ENCODE data around the gene HCRTR1. TPM values are rescaled to one million over a fixed set of nuclear protein-coding genes. Genes with fewer than 3 reads are reported as not detected.

The HCRTR1 gene
- total RNA-seq, 1 donor from 2014 or later = not detected

- TF ChIP-seq CTCF (IDR thresholded peaks at IDR 0.05; ENCODE audit: partially characterized antibody, unreplicated experiment) = no peak
- no peak overlapping the region for H3K27ac Mint-ChIP-seq (ENCODE audit: unreplicated experiment)
- peaks cover 3% of the 10 kb centered on the region for H3K9me3 Mint-ChIP-seq (ENCODE audit: unreplicated experiment)
- H3K4me1 Mint-ChIP-seq (ENCODE audit: low read depth, unreplicated experiment) = peaks cover 8% of the 10 kb centered on the region
- no peak overlapping the region for H3K4me3 Mint-ChIP-seq (ENCODE audit: unreplicated experiment)
- no peak for DNase-seq
- H3K36me3 Mint-ChIP-seq (ENCODE audit: unreplicated experiment) = no peaks in the 10 kb centered on the region
- H3K27me3 Mint-ChIP-seq (ENCODE audit: unreplicated experiment) = no peaks in the 10 kb centered on the region
Observed at GRCh38 chr1:31570228-31570627, 47.3 kb upstream of the HCRTR1 start.

GRCh38 chr1:31570906-31571305 lies 46.6 kb upstream of the HCRTR1 start:
- H3K9me3 Mint-ChIP-seq (ENCODE audit: unreplicated experiment) = peaks cover 3% of the 10 kb centered on the region

GRCh38 chr1:31571340-31572295 lies 45.9 kb upstream of the HCRTR1 start:
- no peaks in the 10 kb centered on the region for H3K27me3 Mint-ChIP-seq (ENCODE audit: unreplicated experiment)
- DNase-seq = no peak
- TF ChIP-seq CTCF (IDR thresholded peaks at IDR 0.05; ENCODE audit: partially characterized antibody, unreplicated experiment) = no peak

More at GRCh38 chr1:31570906-31571305, 46.6 kb upstream of the HCRTR1 start:
- H3K36me3 Mint-ChIP-seq (ENCODE audit: unreplicated experiment) = no peaks in the 10 kb centered on the region
- H3K4me3 Mint-ChIP-seq (ENCODE audit: unreplicated experiment) = no peak overlapping the region
- H3K4me1 Mint-ChIP-seq (ENCODE audit: low read depth, unreplicated experiment) = peaks cover 8% of the 10 kb centered on the region
- H3K27me3 Mint-ChIP-seq (ENCODE audit: unreplicated experiment) = no peaks in the 10 kb centered on the region
- TF ChIP-seq CTCF (IDR thresholded peaks at IDR 0.05; ENCODE audit: partially characterized antibody, unreplicated experiment) = no peak
- H3K27ac Mint-ChIP-seq (ENCODE audit: unreplicated experiment) = no peak overlapping the region
- DNase-seq = no peak

GRCh38 chr1:31572323-31573104 lies 45.0 kb upstream of the HCRTR1 start:
- Mint-ChIP-seq H3K4me3 (ENCODE audit: unreplicated experiment) (no peak overlapping the region), H3K27me3 (ENCODE audit: unreplicated experiment) (peaks cover 2% of the 10 kb centered on the region), H3K4me1 (ENCODE audit: low read depth, unreplicated experiment) (peaks cover 11% of the 10 kb centered on the region), H3K36me3 (ENCODE audit: unreplicated experiment) (no peaks in the 10 kb centered on the region), H3K9me3 (ENCODE audit: unreplicated experiment) (peaks cover 3% of the 10 kb centered on the region), H3K27ac (ENCODE audit: unreplicated experiment) (no peak overlapping the region)
- TF ChIP-seq CTCF (IDR thresholded peaks at IDR 0.05; ENCODE audit: partially characterized antibody, unreplicated experiment) = no peak
- no peak for DNase-seq

More at GRCh38 chr1:31571340-31572295, 45.9 kb upstream of the HCRTR1 start:
- Mint-ChIP-seq H3K9me3 (ENCODE audit: unreplicated experiment) (peaks cover 3% of the 10 kb centered on the region), H3K27ac (ENCODE audit: unreplicated experiment) (no peak overlapping the region), H3K4me3 (ENCODE audit: unreplicated experiment) (no peak overlapping the region), H3K36me3 (ENCODE audit: unreplicated experiment) (no peaks in the 10 kb centered on the region), H3K4me1 (ENCODE audit: low read depth, unreplicated experiment) (peaks cover 8% of the 10 kb centered on the region)

All from glutamatergic neuron (in vitro differentiated cells).